GM12892 (cell line): ENCODE results near the gene FAM181A.

Experiments used
- POLR2A ChIP-seq: IDR thresholded peaks from 2 replicates; pipeline ENCODE4 v1.6.1; 2011; ENCODE audit warnings: low read depth, low read length, control low read depth
- POLR2AphosphoS5 ChIP-seq: IDR thresholded peaks from 2 replicates; pipeline ENCODE4 v1.6.1; 2011; ENCODE audit warnings: low read depth, low read length, control low read depth
- TAF1 ChIP-seq: IDR thresholded peaks from 2 replicates; pipeline ENCODE4 v1.6.1; 2011; ENCODE audit warnings: low read depth, mild to moderate bottlenecking, control low read depth, low read length, borderline replicate concordance

DNA sequence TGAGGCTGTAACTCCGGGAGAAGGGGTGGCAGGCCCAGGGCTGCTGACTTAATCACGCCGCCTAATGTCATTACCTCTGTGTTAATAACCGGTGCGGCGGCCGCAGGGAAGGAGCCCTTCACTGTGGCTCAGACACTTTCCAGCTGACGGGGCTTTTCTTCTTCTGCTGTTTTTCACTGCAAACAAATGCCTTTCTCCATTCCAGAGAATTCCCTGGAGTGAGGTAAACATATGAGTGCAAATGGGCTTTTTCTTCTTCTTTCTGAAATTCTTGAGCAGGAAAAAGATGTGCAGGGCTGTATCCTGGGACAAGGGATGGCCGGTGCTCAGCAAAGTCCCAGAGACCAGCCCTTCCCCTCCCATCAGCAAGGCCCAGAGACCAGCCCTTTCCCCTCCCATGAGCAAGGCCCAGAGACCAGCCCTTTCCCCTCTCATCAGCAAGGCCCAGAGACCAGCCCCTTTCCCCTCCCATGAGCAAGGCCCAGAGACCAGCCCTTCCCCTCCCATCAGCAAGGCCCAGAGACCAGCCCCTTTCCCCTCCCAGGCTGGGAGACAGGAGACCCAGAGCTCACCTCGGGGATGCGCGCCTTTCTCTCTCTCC lies 33.4 kb upstream of the FAM181A start:
- TF ChIP-seq POLR2A (no peak), POLR2AphosphoS5 (no peak), TAF1 (no peak)
